Suprapubic skin (tissue), 4 donors: ENCODE results near the gene ZFHX2. TPM values are rescaled to one million over a fixed set of nuclear protein-coding genes. Genes with fewer than 3 reads are reported as not detected.

ENCODE experiments used
- DNase-seq, 2 donors: peaks; one replicate each; pipeline ENCODE4 v3.0.0-alpha.2; 2019; ENCODE audit warnings: low spot score in 2 of 2
- H3K27ac ChIP-seq: fragments of 200-600 bp; sonication (generic); one replicate; pipeline ENCODE4 v1.5.1; 2019
- H3K27me3 ChIP-seq: fragments of 200-600 bp; sonication (generic); one replicate; pipeline ENCODE4 v1.5.1; 2019
- H3K36me3 ChIP-seq: fragments of 200-600 bp; sonication (generic); one replicate; pipeline ENCODE4 v1.5.1; 2019
- H3K4me1 ChIP-seq: fragments of 200-600 bp; sonication (generic); one replicate; pipeline ENCODE4 v1.5.1; 2019
- H3K4me3 ChIP-seq: fragments of 200-600 bp; sonication (generic); one replicate; pipeline ENCODE4 v1.5.1; 2019; ENCODE audit warnings: mild to moderate bottlenecking
- H3K9me3 ChIP-seq: fragments of 200-600 bp; sonication (generic); one replicate; pipeline ENCODE4 v1.5.1; 2019
- CTCF ChIP-seq, 2 donors: fragments of 200-600 bp in 1 of 2; fragments of 450-650 bp in 1 of 2; sonication (generic) in 1 of 2; IDR thresholded peaks; one replicate each; pipeline ENCODE4 v1.5.1; 2016 to 2019; ENCODE audit warnings: antibody characterized with exemption in 2 of 2, mild to moderate bottlenecking in 1 of 2, moderate library complexity in 1 of 2
- EP300 ChIP-seq: sonication (generic); formaldehyde crosslinking; IDR thresholded peaks from one replicate; pipeline ENCODE4 v1.6.1; 2017; ENCODE audit warnings: antibody characterized with exemption
- POLR2A ChIP-seq, 2 donors: fragments of 450-650 bp; IDR thresholded peaks; one replicate each; pipeline ENCODE4 v1.6.1; 2017; ENCODE audit warnings: antibody characterized with exemption in 2 of 2, mild to moderate bottlenecking in 2 of 2, moderate library complexity in 2 of 2
- POLR2AphosphoS5 ChIP-seq, 3 donors: sonication (generic); formaldehyde crosslinking; IDR thresholded peaks; one replicate each; pipeline ENCODE4 v1.6.1; 2017; ENCODE audit warnings: antibody characterized with exemption in 3 of 3
- WGBS: methylation state at CpG from one replicate; pipeline ENCODE4 v1.1.5; 2018; 5-methylcytosine and 5-hydroxymethylcytosine counted together
- total RNA-seq, 4 donors: library from RNA; depleted of rRNA; stranded (reverse); fragments of >200 nt; gene quantifications; one replicate each; pipeline ENCODE4 v1.1.0, GENCODE V29; 2016

Gene ZFHX2
- total RNA-seq, 4 donors from 2014 or later, result 0.16 to 1.4 (median 0.56) TPM

- Histone ChIP-seq H3K4me3 (no peak overlapping the region), H3K27ac (no peak overlapping the region), H3K36me3 (peaks cover 54% of the 10 kb centered on the region), H3K9me3 (no peaks in the 10 kb centered on the region), H3K27me3 (no peaks in the 10 kb centered on the region), H3K4me1 (peaks cover 22% of the 10 kb centered on the region)
- WGBS, result 81% methylated on average over 2 of the region's 2 CpGs
- DNase-seq, result no peak
- TF ChIP-seq CTCF (IDR thresholded peaks at IDR 0.05), result no peak
- TF ChIP-seq EP300, result no peak
- no peak for TF ChIP-seq POLR2AphosphoS5 (IDR thresholded peaks at IDR 0.05)
- TF ChIP-seq POLR2A (IDR thresholded peaks at IDR 0.05), result no peak
Observed at GRCh38 chr14:23561259-23561658, 9.7 kb upstream of the ZFHX2 start.

GRCh38 chr14:23559926-23560520 lies 8.5 kb upstream of the ZFHX2 start:
- 89% methylated on average over 3 of the region's 3 CpGs for WGBS
- peaks cover 27% of the 10 kb centered on the region for H3K4me1 ChIP-seq
- no peak overlapping the region for H3K27ac ChIP-seq
- no peak overlapping the region for H3K4me3 ChIP-seq
- no peak for TF ChIP-seq CTCF (IDR thresholded peaks at IDR 0.05)
- no peak for TF ChIP-seq POLR2AphosphoS5 (IDR thresholded peaks at IDR 0.05)
- TF ChIP-seq POLR2A (IDR thresholded peaks at IDR 0.05), result no peak
- no peak for TF ChIP-seq EP300
- no peak for DNase-seq
- H3K36me3 ChIP-seq, result peaks cover 54% of the 10 kb centered on the region
- no peaks in the 10 kb centered on the region for H3K9me3 ChIP-seq
- no peaks in the 10 kb centered on the region for H3K27me3 ChIP-seq

- Histone ChIP-seq H3K9me3 (no peaks in the 10 kb centered on the region), H3K27me3 (no peaks in the 10 kb centered on the region), H3K36me3 (peaks cover 49% of the 10 kb centered on the region), H3K27ac (no peak overlapping the region), H3K4me3 (no peak overlapping the region), H3K4me1 (peaks cover 27% of the 10 kb centered on the region)
- WGBS, result 68% methylated on average over 21 of the region's 21 CpGs
- no peak for DNase-seq
- TF ChIP-seq EP300, result no peak
- peak; percentile 52 to 85 for TF ChIP-seq CTCF (IDR thresholded peaks at IDR 0.05)
- no peak for TF ChIP-seq POLR2AphosphoS5 (IDR thresholded peaks at IDR 0.05)
- TF ChIP-seq POLR2A (IDR thresholded peaks at IDR 0.05), result no peak
Observed at GRCh38 chr14:23559010-23559925, 7.7 kb upstream of the ZFHX2 start.

- H3K9me3 ChIP-seq, result no peaks in the 10 kb centered on the region
- no peak for TF ChIP-seq POLR2AphosphoS5 (IDR thresholded peaks at IDR 0.05)
- no peak for TF ChIP-seq EP300
- no peak for TF ChIP-seq POLR2A (IDR thresholded peaks at IDR 0.05)
- no peak for TF ChIP-seq CTCF (IDR thresholded peaks at IDR 0.05)
- H3K4me3 ChIP-seq, result no peak overlapping the region
- no peak overlapping the region for H3K27ac ChIP-seq
- H3K4me1 ChIP-seq, result peaks cover 27% of the 10 kb centered on the region
- peaks cover 47% of the 10 kb centered on the region for H3K36me3 ChIP-seq
- no peak for DNase-seq
- WGBS, result 86% methylated on average over 10 of the region's 10 CpGs
- no peaks in the 10 kb centered on the region for H3K27me3 ChIP-seq
Observed at GRCh38 chr14:23558346-23559009, 6.9 kb upstream of the ZFHX2 start.

- Histone ChIP-seq H3K27ac (no peak overlapping the region), H3K4me3 (no peak overlapping the region), H3K36me3 (peaks cover 43% of the 10 kb centered on the region), H3K27me3 (no peaks in the 10 kb centered on the region), H3K9me3 (no peaks in the 10 kb centered on the region), H3K4me1 (peaks cover 27% of the 10 kb centered on the region)
- 100% methylated on average over 1 of the region's 1 CpG for WGBS
- no peak for TF ChIP-seq POLR2AphosphoS5 (IDR thresholded peaks at IDR 0.05)
- TF ChIP-seq EP300, result no peak
- TF ChIP-seq POLR2A (IDR thresholded peaks at IDR 0.05), result no peak
- no peak for TF ChIP-seq CTCF (IDR thresholded peaks at IDR 0.05)
- DNase-seq, result no peak
Observed at GRCh38 chr14:23557946-23558345, 6.4 kb upstream of the ZFHX2 start.
